Measurements from ENCODE around the gene PTPRT. TPM values are rescaled to one million over a fixed set of nuclear protein-coding genes. Genes with fewer than 3 reads are reported as not detected.

PTPRT gene
- polyA plus RNA-seq, 2 of the 4 experiments (the other 2 are of a cell fraction): not detected

GRCh38 chr20:42402455-42402854, 787.3 kb downstream of the PTPRT start:
- ChIA-PET POLR2A (no interaction called here), CTCF (no interaction called here)
- Histone ChIP-seq H3K4me1 (no peaks in the 10 kb centered on the region), H3K4me3 (no peak overlapping the region), H3K4me2 (no peak overlapping the region), H3K27ac (no peak overlapping the region), H3K9me3 (no peaks in the 10 kb centered on the region)
- no peak for ATAC-seq
- FAIRE-seq: no peak
- TF ChIP-seq ZC3H11A (IDR thresholded peaks at IDR 0.05): no peak
- TF ChIP-seq JUN (IDR thresholded peaks at IDR 0.05): no peak
- no peak for TF ChIP-seq FOSL2 (IDR thresholded peaks at IDR 0.05)
- TF ChIP-seq FOSL2 (CRISPR knock-in tag; IDR thresholded peaks at IDR 0.05): no peak
- no peak for TF ChIP-seq RNF2 (IDR thresholded peaks at IDR 0.05; ENCODE audit: borderline replicate concordance, low read depth)
- no peak for TF ChIP-seq MYC (IDR thresholded peaks at IDR 0.05; ENCODE audit: borderline replicate concordance, low read length)
- TF ChIP-seq KDM5A (IDR thresholded peaks at IDR 0.05): no peak
- no peak for TF ChIP-seq SREBF2 (IDR thresholded peaks at IDR 0.05)
- 50% methylated on average over 5 of the region's 5 CpGs for WGBS (ENCODE audit: missing lambda C conversion rate)
- DNase-seq (ENCODE audit: low read depth in 1 of 2, low spot score in 1 of 2): no peak

- CTCF ChIA-PET: no interaction called here
- TF ChIP-seq USF2 (IDR thresholded peaks at IDR 0.05): no peak
- TF ChIP-seq ZNF302 (CRISPR knock-in tag; IDR thresholded peaks at IDR 0.05): no peak
- TF ChIP-seq POLR2AphosphoS2 (conservative IDR thresholded peaks at IDR 0.05; ENCODE audit: low read length): no peak
- TF ChIP-seq HEYL (CRISPR knock-in tag; IDR thresholded peaks at IDR 0.05): no peak
- TF ChIP-seq ELK1 (IDR thresholded peaks at IDR 0.05; ENCODE audit: low read depth, low read length): no peak
- no peak for TF ChIP-seq RNF2 (IDR thresholded peaks at IDR 0.05; ENCODE audit: borderline replicate concordance, low read depth)
- no peak for TF ChIP-seq ATOH8 (CRISPR knock-in tag; IDR thresholded peaks at IDR 0.05; ENCODE audit: low read depth)
- DNase-seq (ENCODE audit: low read depth in 1 of 2, low spot score in 1 of 2): no peak
- no peak overlapping the region for H3K4me2 ChIP-seq
- no peak for ATAC-seq
- H3K4me1 ChIP-seq: no peaks in the 10 kb centered on the region
- no peak overlapping the region for H3K27ac ChIP-seq
- POLR2A ChIA-PET: no interaction called here
- no peak overlapping the region for H3K4me3 ChIP-seq
- FAIRE-seq: no peak
- H3K9me3 ChIP-seq: no peaks in the 10 kb centered on the region
- WGBS (ENCODE audit: missing lambda C conversion rate): 0% methylated on average over 3 of the region's 3 CpGs
Observed at GRCh38 chr20:42401613-42402012, 788.1 kb downstream of the PTPRT start.

GRCh38 chr20:42399802-42400201, 789.9 kb downstream of the PTPRT start:
- no peaks in the 10 kb centered on the region for H3K4me1 ChIP-seq
- FAIRE-seq (no peak), ATAC-seq (no peak), DNase-seq (ENCODE audit: low read depth in 1 of 2, low spot score in 1 of 2) (no peak)
- H3K4me2 ChIP-seq: no peak overlapping the region
- H3K4me3 ChIP-seq: no peak overlapping the region
- ChIA-PET CTCF (no interaction called here), POLR2A (no interaction called here)
- 16% methylated on average over 3 of the region's 3 CpGs for WGBS (ENCODE audit: missing lambda C conversion rate)
- no peaks in the 10 kb centered on the region for H3K9me3 ChIP-seq
- H3K27ac ChIP-seq: no peak overlapping the region
- TF ChIP-seq REST (IDR thresholded peaks at IDR 0.05): no peak
- no peak for TF ChIP-seq KDM1A (IDR thresholded peaks at IDR 0.05; ENCODE audit: low read depth)
- TF ChIP-seq RNF2 (IDR thresholded peaks at IDR 0.05; ENCODE audit: borderline replicate concordance, low read depth): no peak
- TF ChIP-seq FOSL2 (IDR thresholded peaks at IDR 0.05): no peak
- no peak for TF ChIP-seq FOSL2 (CRISPR knock-in tag; IDR thresholded peaks at IDR 0.05)
- no peak for TF ChIP-seq HES2 (IDR thresholded peaks at IDR 0.05)
- no peak for TF ChIP-seq ZC3H11A (IDR thresholded peaks at IDR 0.05)
- TF ChIP-seq NPAS2 (CRISPR knock-in tag; IDR thresholded peaks at IDR 0.05; ENCODE audit: borderline replicate concordance): no peak
- no peak for TF ChIP-seq HOXB13 (CRISPR knock-in tag; IDR thresholded peaks at IDR 0.05; ENCODE audit: low read depth)
- TF ChIP-seq ZNF302 (CRISPR knock-in tag; IDR thresholded peaks at IDR 0.05): no peak
- no peak for TF ChIP-seq NFE2L2 (conservative IDR thresholded peaks at IDR 0.05; ENCODE audit: low read length)
- no peak for TF ChIP-seq NR3C1 (IDR thresholded peaks at IDR 0.05)
- TF ChIP-seq MAFK (IDR thresholded peaks at IDR 0.05; ENCODE audit: partially characterized antibody): no peak
- no peak for TF ChIP-seq RARB (CRISPR knock-in tag; IDR thresholded peaks at IDR 0.05)

Measured in A549 (cell line).